ENCODE data around the gene VCAM1. TPM values are rescaled to one million over a fixed set of nuclear protein-coding genes. Genes with fewer than 3 reads are reported as not detected.

The VCAM1 gene
- total RNA-seq, 4 donors from 2014 or later: 5.8 to 25.7 (median 7.9) TPM

- no peak for TF ChIP-seq POLR2AphosphoS5 (IDR thresholded peaks at IDR 0.05)
- WGBS: 87% methylated on average over 3 of the region's 3 CpGs
- Histone ChIP-seq H3K4me1 (peaks cover 0 to 17% (median 7%) of the 10 kb centered on the region in 4 donors), H3K9me3 (no peaks in the 10 kb centered on the region), H3K27ac (replicated peaks in 1 of 4) (no peak overlapping the region), H3K4me3 (no peak overlapping the region), H3K36me3 (no peaks in the 10 kb centered on the region), H3K27me3 (no peaks in the 10 kb centered on the region)
- DNase-seq (ENCODE audit: extremely low spot score): no peak
- intact Hi-C loops (cut with DNase I): no loop called here
Observed at GRCh38 chr1:100713626-100714025, 5.9 kb upstream of the VCAM1 start.

DNA sequence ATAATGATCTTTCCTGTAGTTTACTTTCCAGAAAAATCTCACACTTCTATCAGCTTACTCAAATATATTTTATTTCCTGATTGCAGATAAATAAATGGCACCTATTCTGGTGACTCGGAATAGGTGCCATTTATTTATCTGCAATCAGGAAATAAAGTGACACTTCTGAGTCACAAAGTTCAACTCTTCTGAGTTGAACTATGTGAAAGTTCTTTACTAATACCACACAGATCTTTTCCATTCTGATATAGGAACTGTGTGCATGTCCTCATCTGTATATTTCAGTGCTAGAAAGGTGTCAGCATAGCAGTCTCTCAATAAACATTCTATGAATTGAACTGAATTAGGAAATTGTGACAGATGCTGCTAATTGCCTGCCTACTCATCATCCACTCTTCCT is 4.9 kb upstream of the VCAM1 start:
- DNase-seq (ENCODE audit: extremely low spot score): no peak
- no peak overlapping the region for H3K27ac ChIP-seq (replicated peaks in 1 of 4)
- intact Hi-C loops (cut with DNase I): no loop called here
- 81% methylated on average over 1 of the region's 1 CpG for WGBS
- no peaks in the 10 kb centered on the region for H3K36me3 ChIP-seq
- H3K9me3 ChIP-seq: no peaks in the 10 kb centered on the region
- H3K4me1 ChIP-seq: peaks cover 0 to 15% (median 7%) of the 10 kb centered on the region in 4 donors
- TF ChIP-seq, protein P1, sequence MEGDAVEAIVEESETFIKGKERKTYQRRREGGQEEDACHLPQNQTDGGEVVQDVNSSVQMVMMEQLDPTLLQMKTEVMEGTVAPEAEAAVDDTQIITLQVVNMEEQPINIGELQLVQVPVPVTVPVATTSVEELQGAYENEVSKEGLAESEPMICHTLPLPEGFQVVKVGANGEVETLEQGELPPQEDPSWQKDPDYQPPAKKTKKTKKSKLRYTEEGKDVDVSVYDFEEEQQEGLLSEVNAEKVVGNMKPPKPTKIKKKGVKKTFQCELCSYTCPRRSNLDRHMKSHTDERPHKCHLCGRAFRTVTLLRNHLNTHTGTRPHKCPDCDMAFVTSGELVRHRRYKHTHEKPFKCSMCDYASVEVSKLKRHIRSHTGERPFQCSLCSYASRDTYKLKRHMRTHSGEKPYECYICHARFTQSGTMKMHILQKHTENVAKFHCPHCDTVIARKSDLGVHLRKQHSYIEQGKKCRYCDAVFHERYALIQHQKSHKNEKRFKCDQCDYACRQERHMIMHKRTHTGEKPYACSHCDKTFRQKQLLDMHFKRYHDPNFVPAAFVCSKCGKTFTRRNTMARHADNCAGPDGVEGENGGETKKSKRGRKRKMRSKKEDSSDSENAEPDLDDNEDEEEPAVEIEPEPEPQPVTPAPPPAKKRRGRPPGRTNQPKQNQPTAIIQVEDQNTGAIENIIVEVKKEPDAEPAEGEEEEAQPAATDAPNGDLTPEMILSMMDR (IDR thresholded peaks at IDR 0.05): no peak
- TF ChIP-seq POLR2A (IDR thresholded peaks at IDR 0.05; ENCODE audit: low read depth) (no peak), EP300 (IDR thresholded peaks at IDR 0.05) (no peak), POLR2AphosphoS5 (IDR thresholded peaks at IDR 0.05) (no peak)
- H3K4me3 ChIP-seq: no peak overlapping the region
- H3K27me3 ChIP-seq: no peaks in the 10 kb centered on the region

- TF ChIP-seq EP300 (IDR thresholded peaks at IDR 0.05): no peak
- no peak for TF ChIP-seq POLR2AphosphoS5 (IDR thresholded peaks at IDR 0.05)
- TF ChIP-seq, protein P1 (IDR thresholded peaks at IDR 0.05): no peak
- TF ChIP-seq POLR2A (IDR thresholded peaks at IDR 0.05; ENCODE audit: low read depth): no peak
- intact Hi-C loops (cut with DNase I): no loop called here
- no peaks in the 10 kb centered on the region for H3K27me3 ChIP-seq
- no peaks in the 10 kb centered on the region for H3K9me3 ChIP-seq
- H3K4me3 ChIP-seq: no peak overlapping the region
- DNase-seq (ENCODE audit: extremely low spot score): no peak
- 98% methylated on average over 6 of the region's 6 CpGs for WGBS
- H3K4me1 ChIP-seq: peaks cover 5 to 30% (median 28%) of the 10 kb centered on the region in 4 donors
- no peaks in the 10 kb centered on the region for H3K36me3 ChIP-seq
- H3K27ac ChIP-seq (replicated peaks in 1 of 4): no peak overlapping the region
Observed at GRCh38 chr1:100717218-100717617, 2.3 kb upstream of the VCAM1 start.

- TF ChIP-seq EP300 (IDR thresholded peaks at IDR 0.05) (no peak), POLR2A (IDR thresholded peaks at IDR 0.05; ENCODE audit: low read depth) (no peak), POLR2AphosphoS5 (IDR thresholded peaks at IDR 0.05) (no peak)
- TF ChIP-seq, protein P1 (IDR thresholded peaks at IDR 0.05): no peak
- H3K4me1 ChIP-seq: peaks cover 5 to 31% (median 29%) of the 10 kb centered on the region in 4 donors
- H3K4me3 ChIP-seq: no peak overlapping the region
- no peaks in the 10 kb centered on the region for H3K36me3 ChIP-seq
- WGBS: 81% methylated on average over 4 of the region's 4 CpGs
- H3K27ac ChIP-seq (replicated peaks in 1 of 4): no peak overlapping the region
- DNase-seq (ENCODE audit: extremely low spot score): no peak
- no peaks in the 10 kb centered on the region for H3K27me3 ChIP-seq
- no peaks in the 10 kb centered on the region for H3K9me3 ChIP-seq
- intact Hi-C loops (cut with DNase I): no loop called here
Observed at GRCh38 chr1:100718581-100718980, 961 bp upstream of the VCAM1 start.

- WGBS: 25% methylated on average over 3 of the region's 3 CpGs
- peak overlapping the region; percentile 10 to 56 (median 50) for H3K27ac ChIP-seq (replicated peaks in 1 of 4)
- intact Hi-C loops (cut with DNase I): no loop called here
- no peak for DNase-seq (ENCODE audit: extremely low spot score)
- H3K4me3 ChIP-seq: peak overlapping the region; percentile 32 to 46 (median 35)
- H3K4me1 ChIP-seq: peaks cover 5 to 34% (median 30%) of the 10 kb centered on the region in 4 donors
- H3K36me3 ChIP-seq: no peaks in the 10 kb centered on the region
- H3K9me3 ChIP-seq: no peaks in the 10 kb centered on the region
- TF ChIP-seq, protein P1 (IDR thresholded peaks at IDR 0.05): no peak
- TF ChIP-seq POLR2AphosphoS5 (IDR thresholded peaks at IDR 0.05) (no peak), POLR2A (IDR thresholded peaks at IDR 0.05; ENCODE audit: low read depth) (no peak), EP300 (IDR thresholded peaks at IDR 0.05) (no peak)
- no peaks in the 10 kb centered on the region for H3K27me3 ChIP-seq
Observed at GRCh38 chr1:100720101-100720500, 559 bp downstream of the VCAM1 start.

Data from esophagus muscularis mucosa (tissue), 4 donors.